Urothelium cell line (cell line): ENCODE results near the gene TTR.
A peak's percentile ranks its signal among the peaks of the same experiment; 100 is the strongest.

Experiments used
- DNase-seq: peaks from one replicate; pipeline ENCODE4 v3.0.0; 2011; ENCODE audit warnings: low spot score, mixed read lengths
- FAIRE-seq: peaks from 2 replicates; lab custom pipeline; 2011; peaks lifted over from hg19 to GRCh38; lab: Jason Lieb, UNC

Gene TTR

GRCh38 chr18:31591628-31592027 is at the start of gene TTR:
TTR (plus strand) TSS chr18:31591877; CDS start chr18:31591903, 26 bp downstream.
- FAIRE-seq: no peak
- DNase-seq: no peak

GRCh38 chr18:31546476-31546875 is 45.2 kb upstream of the TTR start:
- FAIRE-seq: no peak
- DNase-seq: no peak

GRCh38 chr18:31548853-31549252 is 42.8 kb upstream of the TTR start:
- FAIRE-seq (no peak), DNase-seq (no peak)

GRCh38 chr18:31549416-31549815 is 42.3 kb upstream of the TTR start:
- no peak for DNase-seq
- FAIRE-seq: no peak

GRCh38 chr18:31551883-31552282 is 39.8 kb upstream of the TTR start:
- FAIRE-seq: no peak
- no peak for DNase-seq

GRCh38 chr18:31553800-31554199 is 37.9 kb upstream of the TTR start:
- FAIRE-seq (no peak), DNase-seq (no peak)

- DNase-seq: no peak
- no peak for FAIRE-seq
Measured at GRCh38 chr18:31554776-31555175, 36.9 kb upstream of the TTR start.

GRCh38 chr18:31555971-31556747 is 35.5 kb upstream of the TTR start:
- peak; percentile 21 for DNase-seq
- FAIRE-seq: no peak

GRCh38 chr18:31557446-31557845 is 34.2 kb upstream of the TTR start:
- FAIRE-seq (no peak), DNase-seq (no peak)

GRCh38 chr18:31558567-31558966 is 33.1 kb upstream of the TTR start:
- FAIRE-seq (no peak), DNase-seq (no peak)

GRCh38 chr18:31562726-31563125 is 29.0 kb upstream of the TTR start:
- FAIRE-seq (no peak), DNase-seq (no peak)

- DNase-seq (no peak), FAIRE-seq (no peak)
Measured at GRCh38 chr18:31563778-31564177, 27.9 kb upstream of the TTR start.

- FAIRE-seq: no peak
- no peak for DNase-seq
Measured at GRCh38 chr18:31565345-31565744, 26.3 kb upstream of the TTR start.

GRCh38 chr18:31565782-31566512 is 25.7 kb upstream of the TTR start:
- no peak for DNase-seq
- no peak for FAIRE-seq

- DNase-seq: no peak
- no peak for FAIRE-seq
Measured at GRCh38 chr18:31566576-31567306, 24.9 kb upstream of the TTR start.

GRCh38 chr18:31572368-31572767 is 19.3 kb upstream of the TTR start:
- no peak for FAIRE-seq
- no peak for DNase-seq

- no peak for FAIRE-seq
Measured at GRCh38 chr18:31573051-31573450, 18.6 kb upstream of the TTR start.

GRCh38 chr18:31574359-31574758 is 17.3 kb upstream of the TTR start:
- DNase-seq (no peak), FAIRE-seq (no peak)

More at GRCh38 chr18:31573051-31573450, 18.6 kb upstream of the TTR start:
- DNase-seq: no peak

GRCh38 chr18:31575515-31576257 is 16.0 kb upstream of the TTR start:
- FAIRE-seq (no peak), DNase-seq (no peak)

- FAIRE-seq: no peak
- DNase-seq: no peak
Measured at GRCh38 chr18:31576670-31577069, 15.0 kb upstream of the TTR start.

- DNase-seq: no peak
- no peak for FAIRE-seq
Measured at GRCh38 chr18:31577195-31577594, 14.5 kb upstream of the TTR start.
